GM19468 (cell line): ENCODE measurements around the gene PPBP.
"Not testable (repeated sequence)": the region's sequence is repeated elsewhere in the genome, so short reads cannot be mapped to it uniquely, and the experiment has no call there.

Source experiments
- ATAC-seq: cut with Tn5 transposase; IDR thresholded peaks from one replicate; pipeline ENCODE4 v1.9.1; 2021; ENCODE audit warnings: mild to moderate bottlenecking, moderate library complexity, moderate number of reproducible peaks; ENCODE audit not compliant: unreplicated experiment; ENCODE audit errors: extremely low read depth

PPBP gene

DNA sequence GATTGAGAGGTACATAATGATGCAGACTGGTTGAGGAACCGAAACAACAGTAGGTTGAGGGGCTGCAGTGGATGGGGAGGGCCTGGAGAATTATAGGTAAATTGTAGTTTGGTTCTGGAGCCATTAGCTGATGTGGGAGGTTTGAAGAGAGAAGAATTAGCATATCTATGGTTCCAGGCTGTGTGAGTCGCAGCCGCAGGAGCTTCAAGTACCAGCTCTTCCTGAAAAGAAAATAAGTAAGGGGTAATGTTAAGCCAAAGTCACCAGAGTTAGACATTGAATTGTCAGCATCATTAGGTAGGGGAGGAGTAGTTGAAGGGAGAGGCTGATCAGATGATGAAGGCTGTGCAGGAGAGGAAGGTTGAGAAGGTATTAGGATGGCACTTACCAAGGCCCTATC, 35.6 kb downstream of the PPBP start:
- no peak for ATAC-seq

- ATAC-seq: not testable (repeated sequence)
These were observed 37.5 kb downstream of the PPBP start for GRCh38 chr4:73950376-73950920.

DNA sequence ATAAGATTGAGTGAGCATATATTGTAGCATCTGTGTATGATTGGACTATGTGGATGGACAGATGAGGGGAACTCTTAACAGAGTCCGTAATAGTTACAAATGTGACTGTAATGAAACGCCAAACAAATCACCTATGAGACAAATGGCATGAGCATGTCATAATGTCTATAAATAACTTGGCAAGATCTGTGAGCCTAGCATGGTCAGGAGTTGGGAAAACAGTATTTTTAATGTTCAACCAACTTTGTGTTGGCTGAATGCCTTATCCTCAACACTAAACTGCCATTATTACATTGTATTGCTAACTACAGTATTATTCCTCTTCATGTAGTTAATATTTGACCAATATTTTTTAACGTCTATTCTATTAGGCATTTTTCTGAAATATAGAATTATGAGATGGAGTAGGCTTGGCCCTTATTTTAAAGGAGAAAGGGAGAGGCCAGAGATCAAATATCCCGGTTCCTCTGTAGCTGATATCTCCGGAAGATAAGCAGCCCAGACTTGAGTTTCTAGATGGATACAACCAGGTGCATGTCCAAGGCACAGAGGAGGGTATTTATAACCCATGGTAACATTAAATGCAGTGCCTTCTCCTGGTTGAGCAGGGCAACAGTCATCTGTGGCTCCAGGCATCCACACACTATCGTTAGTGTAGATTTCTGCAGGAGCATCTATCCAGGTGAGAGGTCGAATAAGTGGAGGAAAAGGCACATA, 38.8 kb downstream of the PPBP start:
- ATAC-seq: no peak

- ATAC-seq: no peak
These were observed 39.7 kb downstream of the PPBP start for GRCh38 chr4:73948291-73948690.

DNA sequence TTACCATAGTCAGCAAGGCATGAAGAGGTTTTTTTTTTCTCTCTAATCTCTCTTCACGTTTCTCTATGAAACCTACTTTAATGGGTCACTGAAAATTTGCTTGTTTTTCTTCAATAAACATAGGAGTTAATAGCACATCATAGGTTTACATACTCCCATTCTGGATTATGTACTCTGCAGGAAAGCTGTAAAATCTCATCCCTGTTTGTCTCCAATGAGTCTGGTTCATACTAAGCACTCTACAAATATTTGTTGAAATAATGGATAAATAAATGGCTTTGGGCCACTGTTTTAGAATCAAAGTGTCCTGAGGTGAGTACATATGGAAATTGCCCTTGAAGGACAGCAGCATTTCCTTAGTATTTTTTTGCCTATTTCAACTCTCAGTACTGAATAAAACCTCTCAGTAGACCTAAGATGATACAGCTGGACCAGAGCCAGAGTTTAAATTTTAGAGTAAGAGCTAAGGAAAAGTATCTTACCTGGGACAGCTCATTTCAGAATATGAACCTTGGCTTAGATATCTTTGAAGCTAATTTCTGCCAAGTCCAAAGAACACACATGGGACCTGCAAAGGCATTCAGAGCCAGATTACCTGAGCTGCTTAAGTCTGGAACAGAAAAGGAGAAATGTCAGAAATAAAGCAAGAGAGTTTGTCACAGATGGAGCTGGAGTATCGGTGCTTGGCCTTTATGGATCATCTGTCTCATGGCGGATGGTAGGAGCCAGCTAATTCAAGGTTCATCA, 40.6 kb downstream of the PPBP start:
- no peak for ATAC-seq

DNA sequence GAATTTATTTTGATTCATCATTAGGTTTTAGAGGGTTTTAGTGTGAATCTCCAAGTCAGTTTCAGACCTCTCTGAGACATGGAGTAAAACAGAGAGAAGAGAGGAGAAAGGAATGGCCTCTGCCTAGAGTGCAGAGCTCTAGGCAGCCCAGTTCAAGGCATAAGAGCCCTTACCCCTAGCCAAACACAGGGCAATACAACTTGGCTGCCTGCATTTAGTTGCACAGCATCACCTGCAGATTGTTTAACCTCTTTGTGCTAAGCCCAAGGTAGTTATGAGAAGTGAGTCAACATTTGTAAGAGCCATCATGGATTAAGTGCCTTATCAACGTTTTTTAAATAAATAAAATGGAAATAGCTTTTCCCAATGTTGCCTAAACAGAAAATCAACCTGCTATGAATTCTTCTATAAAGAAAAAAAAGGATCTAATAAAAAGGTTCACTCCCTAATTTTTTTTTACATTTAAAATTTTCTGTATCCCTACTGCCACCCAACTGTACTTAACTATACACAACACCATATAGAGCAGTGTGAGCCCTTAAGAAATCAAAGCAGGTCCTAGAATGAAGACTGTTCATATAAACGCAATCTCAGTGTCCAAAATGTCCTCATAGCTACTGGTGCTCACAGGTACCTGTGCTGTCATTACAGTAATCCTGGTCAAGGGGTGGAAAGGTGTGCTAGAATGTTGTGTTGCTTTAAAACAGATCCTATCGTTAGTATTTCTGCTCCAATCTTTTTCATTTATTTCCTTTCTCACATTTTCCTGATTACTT, 42.1 kb downstream of the PPBP start:
- ATAC-seq: no peak

DNA sequence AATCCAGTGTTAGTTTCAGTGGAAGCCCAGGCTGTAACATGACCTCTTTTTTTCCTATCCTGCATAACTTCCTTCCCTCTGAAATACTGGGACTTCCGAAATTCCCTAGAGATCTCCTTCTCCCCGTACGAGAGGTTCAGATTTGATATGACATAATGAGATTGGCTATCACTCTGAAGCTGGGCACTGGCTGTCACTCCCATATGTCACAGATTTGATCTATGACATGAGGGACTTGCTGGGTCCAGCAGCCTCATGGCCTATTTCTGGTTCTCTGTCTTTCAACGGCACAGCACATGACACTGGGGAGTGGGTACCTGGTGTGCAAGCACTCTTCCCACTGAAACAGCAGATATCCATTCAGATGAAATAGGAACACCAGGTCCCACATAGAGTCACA, 42.9 kb downstream of the PPBP start:
- ATAC-seq: no peak

DNA sequence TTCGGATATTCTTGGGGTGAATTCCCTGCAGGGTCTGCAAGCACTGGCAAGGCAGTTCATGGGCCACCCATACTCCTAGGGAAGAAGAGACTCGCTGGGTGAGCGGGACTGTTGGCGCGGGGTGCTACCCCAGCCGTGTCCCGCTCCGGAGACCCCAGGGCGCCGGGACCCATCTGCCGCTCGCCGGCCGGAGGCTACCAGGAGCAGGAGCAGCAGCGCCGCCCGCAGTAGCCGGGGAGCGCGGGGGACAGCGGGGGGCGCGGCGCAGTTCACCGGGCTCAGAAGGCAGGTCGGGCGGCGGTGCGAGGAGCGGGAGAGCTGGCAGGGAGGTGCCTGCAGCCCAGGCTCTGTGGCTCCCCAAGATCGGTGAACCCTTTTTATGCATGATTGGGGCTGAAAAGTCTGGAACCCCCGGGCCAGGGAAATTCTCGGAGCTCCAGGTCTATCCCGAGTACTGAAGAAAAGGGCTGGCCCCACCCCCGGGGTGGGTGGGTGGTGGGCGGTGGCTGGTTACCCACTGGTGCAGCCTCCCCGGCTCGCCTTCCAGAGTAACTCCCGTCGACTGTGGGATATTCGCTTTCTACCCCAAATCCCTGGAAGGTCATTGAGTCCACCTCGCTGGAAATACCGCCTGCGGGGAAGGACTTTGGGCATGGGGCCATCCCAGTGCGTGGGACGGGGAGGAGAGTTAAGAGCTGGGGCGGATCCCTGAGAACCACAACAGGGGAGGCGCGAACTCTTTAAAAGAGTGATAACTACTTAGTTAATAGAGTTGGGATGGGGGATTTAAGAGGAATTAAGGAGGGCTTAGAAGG, 43.7 kb downstream of the PPBP start:
- ATAC-seq: no peak

DNA sequence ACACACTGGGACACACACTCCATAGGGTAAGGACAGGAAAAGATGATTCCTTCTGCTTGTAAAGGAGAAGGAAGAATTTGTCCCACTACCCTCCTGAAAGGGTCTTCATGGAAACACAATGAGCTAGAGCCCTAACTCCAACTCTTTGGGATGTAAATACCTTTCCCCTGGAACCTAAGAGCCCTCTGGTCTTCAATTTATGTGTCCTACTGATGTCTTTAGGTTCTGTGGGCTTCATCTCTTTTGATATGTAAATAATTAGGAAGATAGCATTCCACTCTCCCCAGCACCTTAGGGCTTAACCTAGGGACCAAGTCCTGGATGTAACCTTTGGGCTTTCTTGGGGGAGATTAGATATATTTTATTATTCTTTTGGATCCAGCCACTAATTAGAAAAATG, 44.4 kb downstream of the PPBP start:
- ATAC-seq: no peak

DNA sequence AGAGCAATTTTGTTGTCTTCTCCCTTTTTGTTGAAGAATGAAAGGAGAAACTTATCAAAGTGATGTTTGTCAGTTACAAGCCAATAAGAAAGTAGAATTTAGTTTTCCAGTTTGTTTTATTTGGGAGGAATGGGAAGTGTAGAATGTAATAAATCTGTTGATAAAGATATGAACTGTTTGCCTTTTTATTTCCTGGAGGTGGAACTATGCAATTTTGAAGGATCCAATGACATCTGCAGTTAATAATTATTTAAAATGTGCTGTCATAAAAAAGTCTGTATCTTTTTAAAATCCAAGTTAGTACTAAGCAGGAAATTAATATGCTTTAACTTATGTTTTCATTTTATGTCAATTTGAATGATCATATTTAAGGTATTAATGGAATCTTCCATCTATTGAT, 51.0 kb downstream of the PPBP start:
- ATAC-seq: no peak
